Measurements from ENCODE around the gene ELMO1. TPM values are rescaled to one million over a fixed set of nuclear protein-coding genes. Genes with fewer than 3 reads are reported as not detected.

The ELMO1 gene
- total and polyA plus RNA-seq, 10 of the 15 experiments (the other 5 are each of a cell fraction or from before 2014, with no cell fraction given): 22.6 to 85.9 (median 56.6) TPM

DNA sequence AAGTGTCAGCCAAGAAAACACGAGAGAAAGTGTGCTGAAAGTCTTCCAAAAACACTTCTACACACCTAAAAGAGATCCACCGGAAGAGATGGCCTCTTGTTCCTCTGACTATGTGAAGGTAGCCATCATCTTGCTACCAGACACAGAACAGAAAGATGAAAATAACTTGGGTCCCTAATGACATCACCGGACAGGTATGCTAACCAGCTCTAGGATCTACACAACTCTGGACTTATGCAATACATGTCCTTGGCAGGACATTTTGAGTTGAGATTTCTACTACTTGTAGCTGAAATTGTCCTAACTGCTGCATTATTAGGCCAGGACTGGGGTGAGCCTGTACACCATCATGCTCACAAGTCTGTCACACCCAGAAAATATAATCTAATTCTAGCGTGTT, 358.7 kb downstream of the ELMO1 start:
- H3K9me3 ChIP-seq (replicated peaks; ENCODE audit: control insufficient read depth, insufficient read depth, low read length): peaks cover 6% of the 10 kb centered on the region
- SMC1A ChIA-PET (ENCODE audit: uncharacterized antibody, unreplicated experiment): no interaction called here
- H3K36me3 ChIP-seq (ENCODE audit: control insufficient read depth in 2 of 2, insufficient read depth in 2 of 2, low read length in 1 of 2): peaks cover 0 to 3% of the 10 kb centered on the region in 2 experiments
- no peak overlapping the region for H2AFZ ChIP-seq (ENCODE audit: control insufficient read depth, low read depth, low read length)
- in situ Hi-C loops (cut with MboI) (no loop called here), intact Hi-C loops (cut with micrococcal nuclease; ENCODE audit: unreplicated experiment) (no loop called here)
- no peaks in the 10 kb centered on the region for H3K79me2 ChIP-seq (ENCODE audit: control insufficient read depth, insufficient read depth, low read length)
- no peak overlapping the region for H3K9ac ChIP-seq (ENCODE audit: control insufficient read depth, insufficient read depth, low read length)
- no peak overlapping the region for H3K4me2 ChIP-seq (ENCODE audit: control insufficient read depth, insufficient read depth)
- H3K27ac ChIP-seq (ENCODE audit: control insufficient read depth, insufficient read depth): no peak overlapping the region
- no peaks in the 10 kb centered on the region for H4K20me1 ChIP-seq (ENCODE audit: control insufficient read depth, insufficient read depth)
- H3K27me3 ChIP-seq (replicated peaks in 1 of 2; ENCODE audit: control insufficient read depth in 2 of 2, insufficient read depth in 2 of 2, low read length in 1 of 2): no peaks in the 10 kb centered on the region
- 87% methylated on average over 4 of the region's 4 CpGs for WGBS (ENCODE audit: insufficient coverage, insufficient replicate concordance, low lambda C conversion rate, missing lambda C conversion rate)
- H3K4me3 ChIP-seq: no peak overlapping the region
- FAIRE-seq (no peak), DNase-seq (ENCODE audit: low read depth, low spot score) (no peak), ATAC-seq (no peak)
- no peaks in the 10 kb centered on the region; the same call in 1 of the 2 replicates for H3K4me1 ChIP-seq (ENCODE audit: control insufficient read depth, insufficient read depth, low read length)
- no peak for TF ChIP-seq ZNF622 (IDR thresholded peaks at IDR 0.05)
- no peak for TF ChIP-seq SMAD5 (IDR thresholded peaks at IDR 0.05; ENCODE audit: low read depth)
- no peak for TF ChIP-seq ZNF217 (IDR thresholded peaks at IDR 0.05)
- POLR2A ChIA-PET: no interaction called here
- BruUV-seq (replicated peaks): no TSS peak
- CTCF ChIA-PET: no interaction called here
- RAD21 ChIA-PET (ENCODE audit: unreplicated experiment): no interaction called here

DNA sequence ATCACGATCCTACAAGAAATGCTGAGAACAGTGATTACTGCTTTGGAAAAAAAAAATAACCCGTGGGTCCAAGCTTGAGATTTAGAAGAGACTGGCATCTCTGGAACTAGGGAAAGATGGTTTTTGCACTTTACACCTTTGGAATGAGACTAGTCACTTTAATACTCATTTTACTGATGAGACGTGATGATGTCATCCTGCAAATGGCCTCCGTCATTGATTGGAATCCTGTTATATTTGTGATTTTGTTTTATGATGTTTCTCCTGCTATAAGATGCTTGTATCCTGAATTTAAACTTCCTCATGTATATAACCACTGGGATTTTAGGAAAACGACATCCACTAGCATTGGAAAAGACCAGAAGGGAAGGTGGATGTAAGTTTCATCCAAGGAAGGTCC, 363.1 kb downstream of the ELMO1 start:
- no peaks in the 10 kb centered on the region for H4K20me1 ChIP-seq (ENCODE audit: control insufficient read depth, insufficient read depth)
- FAIRE-seq (no peak), ATAC-seq (no peak), DNase-seq (ENCODE audit: low read depth, low spot score) (no peak)
- ChIA-PET POLR2A (no interaction called here), SMC1A (ENCODE audit: uncharacterized antibody, unreplicated experiment) (interaction anchor here (1.0 kb wide), 1 partner anchor 98 kb away, joined by 3 read pairs; no protein-coding TSS in a partner anchor), CTCF (no interaction called here), RAD21 (ENCODE audit: unreplicated experiment) (no interaction called here)
- H3K4me3 ChIP-seq: no peak overlapping the region
- no TSS peak for BruUV-seq (replicated peaks)
- no peak overlapping the region for H2AFZ ChIP-seq (ENCODE audit: control insufficient read depth, low read depth, low read length)
- H3K27ac ChIP-seq (ENCODE audit: control insufficient read depth, insufficient read depth): no peak overlapping the region
- no peaks in the 10 kb centered on the region; the same call in 1 of the 3 replicates for H3K9me3 ChIP-seq (replicated peaks; ENCODE audit: control insufficient read depth, insufficient read depth, low read length)
- in situ Hi-C loops (cut with MboI): no loop called here
- H3K4me2 ChIP-seq (ENCODE audit: control insufficient read depth, insufficient read depth): no peak overlapping the region
- H3K9ac ChIP-seq (ENCODE audit: control insufficient read depth, insufficient read depth, low read length): no peak overlapping the region
- no peaks in the 10 kb centered on the region for H3K27me3 ChIP-seq (replicated peaks in 1 of 2; ENCODE audit: control insufficient read depth in 2 of 2, insufficient read depth in 2 of 2, low read length in 1 of 2)
- intact Hi-C loops (cut with micrococcal nuclease; ENCODE audit: unreplicated experiment): no loop called here
- no peaks in the 10 kb centered on the region; a peak in 2 of 4 replicates for H3K36me3 ChIP-seq (ENCODE audit: control insufficient read depth in 2 of 2, insufficient read depth in 2 of 2, low read length in 1 of 2)
- 97% methylated on average over 5 of the region's 5 CpGs for WGBS (ENCODE audit: insufficient coverage, insufficient replicate concordance, low lambda C conversion rate, missing lambda C conversion rate)
- H3K79me2 ChIP-seq (ENCODE audit: control insufficient read depth, insufficient read depth, low read length): no peaks in the 10 kb centered on the region
- H3K4me1 ChIP-seq (ENCODE audit: control insufficient read depth, insufficient read depth, low read length): no peaks in the 10 kb centered on the region
- TF ChIP-seq HDGF (IDR thresholded peaks at IDR 0.05) (no peak), JUND (IDR thresholded peaks at IDR 0.05; ENCODE audit: low read depth, low read length) (no peak), BCLAF1 (IDR thresholded peaks at IDR 0.05) (no peak), CTCF (IDR thresholded peaks at IDR 0.05 in 2 of 3, conservative IDR thresholded peaks at IDR 0.05 in 1 of 3; ENCODE audit: control insufficient read depth in 2 of 3, extremely low read depth in 1 of 3, insufficient read depth in 1 of 3, low read depth in 3 of 3, low read length in 3 of 3) (no peak), SREBF1 (IDR thresholded peaks at IDR 0.05; ENCODE audit: low read length) (no peak), IKZF2 (IDR thresholded peaks at IDR 0.05) (no peak)

All from GM12878 (cell line).